RWPE2 (cell line): ENCODE results near the gene CNPY1.
"Not testable (repeated sequence)": the region's sequence is repeated elsewhere in the genome, so short reads cannot be mapped to it uniquely, and the experiment has no call there.

Experiments
- ATAC-seq: fragments of 200-7000 bp; cut with Tn5 transposase; 3 replicates; pipeline ENCODE4 v1.9.1; 2021; ENCODE audit warnings: low read depth
- DNase-seq: peaks from one replicate; pipeline ENCODE4 v3.0.0-alpha.2; 2020; ENCODE audit warnings: low spot score
- H3K27ac ChIP-seq: fragments of 450-650 bp; 2 replicates; pipeline ENCODE4 v1.5.1; 2017; ENCODE audit warnings: mild to moderate bottlenecking; ENCODE audit not compliant: poor library complexity, severe bottlenecking
- H3K27me3 ChIP-seq: fragments of 250-450 bp; sonication (Bioruptor Pico); 2 replicates; pipeline ENCODE4 v1.5.1; 2021; ENCODE audit warnings: mild to moderate bottlenecking, moderate library complexity; ENCODE audit not compliant: insufficient read depth, poor library complexity, severe bottlenecking
- H3K36me3 ChIP-seq: fragments of 250-450 bp; sonication (Bioruptor Pico); 2 replicates; pipeline ENCODE4 v1.5.1; 2020; ENCODE audit warnings: low read depth, mild to moderate bottlenecking, moderate library complexity
- H3K4me1 ChIP-seq: fragments of 250-450 bp; sonication (Bioruptor Pico); 2 replicates; pipeline ENCODE4 v1.5.1; 2021; ENCODE audit warnings: mild to moderate bottlenecking, moderate library complexity; ENCODE audit not compliant: insufficient read depth, poor library complexity, severe bottlenecking
- H3K4me3 ChIP-seq: fragments of 250-450 bp; sonication (Bioruptor Pico); 2 replicates; pipeline ENCODE4 v1.5.1; 2021; ENCODE audit warnings: mild to moderate bottlenecking, moderate library complexity; ENCODE audit not compliant: severe bottlenecking
- H3K9me3 ChIP-seq: fragments of 250-450 bp; sonication (Bioruptor Pico); 2 replicates; pipeline ENCODE4 v1.5.1; 2021; ENCODE audit warnings: mild to moderate bottlenecking, moderate library complexity; ENCODE audit not compliant: severe bottlenecking
- CTCF ChIP-seq: fragments of 450-650 bp; IDR thresholded peaks from one replicate; pipeline ENCODE4 v1.5.1; 2017; ENCODE audit warnings: mild to moderate bottlenecking, moderate library complexity; ENCODE audit not compliant: poor library complexity, severe bottlenecking

CNPY1 gene

GRCh38 chr7:155546449-155546848 lies at the start of gene CNPY1:
TSS of gene CNPY1 (minus strand) at chr7:155546559. CDS start at chr7:155545929, 630 bp downstream.
- H3K27me3 ChIP-seq, H3K4me1 ChIP-seq, H3K36me3 ChIP-seq, H3K27ac ChIP-seq, H3K4me3 ChIP-seq, DNase-seq, H3K9me3 ChIP-seq: not testable (repeated sequence)
- 0 out of 3 replicates have a peak, but pooled peaks have one; percentile 9 for ATAC-seq

- TF ChIP-seq CTCF = no peak
- DNase-seq = no peak
- H3K27me3 ChIP-seq = no peaks in the 10 kb centered on the region
- H3K36me3 ChIP-seq = no peaks in the 10 kb centered on the region
- H3K9me3 ChIP-seq = peaks cover 2% of the 10 kb centered on the region
- H3K27ac ChIP-seq = no peak overlapping the region
- H3K4me3 ChIP-seq = no peak overlapping the region
- peak; percentile 62 for ATAC-seq
- H3K4me1 ChIP-seq = peaks cover 40% of the 10 kb centered on the region
Observed at GRCh38 chr7:155594961-155595366, 48.6 kb upstream of the CNPY1 start.

GRCh38 chr7:155594163-155594732 lies 47.9 kb upstream of the CNPY1 start:
- Histone ChIP-seq H3K27ac (no peak overlapping the region), H3K9me3 (peaks cover 2% of the 10 kb centered on the region), H3K27me3 (no peaks in the 10 kb centered on the region), H3K4me3 (no peak overlapping the region), H3K36me3 (no peaks in the 10 kb centered on the region), H3K4me1 (peaks cover 40% of the 10 kb centered on the region)
- no peak for TF ChIP-seq CTCF
- DNase-seq = no peak
- no peak for ATAC-seq

GRCh38 chr7:155593461-155594162 lies 47.3 kb upstream of the CNPY1 start:
- DNase-seq (no peak), ATAC-seq (no peak; the same call in 1 of the 3 replicates)
- Histone ChIP-seq H3K27me3 (no peaks in the 10 kb centered on the region), H3K4me1 (peaks cover 40% of the 10 kb centered on the region), H3K4me3 (no peak overlapping the region), H3K9me3 (peaks cover 2% of the 10 kb centered on the region), H3K27ac (no peak overlapping the region), H3K36me3 (no peaks in the 10 kb centered on the region)
- TF ChIP-seq CTCF = no peak

GRCh38 chr7:155591055-155591775 lies 44.9 kb upstream of the CNPY1 start:
- peak; percentile 75 for ATAC-seq
- H3K27ac ChIP-seq = no peak overlapping the region
- no peaks in the 10 kb centered on the region for H3K36me3 ChIP-seq
- no peak for DNase-seq
- no peak for TF ChIP-seq CTCF
- peaks cover 27% of the 10 kb centered on the region for H3K4me1 ChIP-seq
- no peaks in the 10 kb centered on the region for H3K27me3 ChIP-seq
- no peaks in the 10 kb centered on the region for H3K9me3 ChIP-seq
- H3K4me3 ChIP-seq = no peak overlapping the region
